Neural progenitor cell (in vitro differentiated cells): ENCODE measurements around the gene SIL1.

Source experiments
- EZH2 ChIP-seq: fragments of 200-600 bp; sonication (generic); IDR thresholded peaks from 2 replicates; pipeline ENCODE4 v1.6.1; 2017; ENCODE audit warnings: antibody characterized with exemption, mild to moderate bottlenecking, moderate library complexity
- TF ChIP-seq, protein P1 (sequence below): fragments of 200-600 bp; sonication (generic); IDR thresholded peaks from 2 replicates; pipeline ENCODE4 v1.5.1; 2017; ENCODE audit warnings: antibody characterized with exemption, mild to moderate bottlenecking

GRCh38 chr5:139241139-139241538 lies 43.0 kb upstream of the SIL1 start:
- TF ChIP-seq, protein P1, sequence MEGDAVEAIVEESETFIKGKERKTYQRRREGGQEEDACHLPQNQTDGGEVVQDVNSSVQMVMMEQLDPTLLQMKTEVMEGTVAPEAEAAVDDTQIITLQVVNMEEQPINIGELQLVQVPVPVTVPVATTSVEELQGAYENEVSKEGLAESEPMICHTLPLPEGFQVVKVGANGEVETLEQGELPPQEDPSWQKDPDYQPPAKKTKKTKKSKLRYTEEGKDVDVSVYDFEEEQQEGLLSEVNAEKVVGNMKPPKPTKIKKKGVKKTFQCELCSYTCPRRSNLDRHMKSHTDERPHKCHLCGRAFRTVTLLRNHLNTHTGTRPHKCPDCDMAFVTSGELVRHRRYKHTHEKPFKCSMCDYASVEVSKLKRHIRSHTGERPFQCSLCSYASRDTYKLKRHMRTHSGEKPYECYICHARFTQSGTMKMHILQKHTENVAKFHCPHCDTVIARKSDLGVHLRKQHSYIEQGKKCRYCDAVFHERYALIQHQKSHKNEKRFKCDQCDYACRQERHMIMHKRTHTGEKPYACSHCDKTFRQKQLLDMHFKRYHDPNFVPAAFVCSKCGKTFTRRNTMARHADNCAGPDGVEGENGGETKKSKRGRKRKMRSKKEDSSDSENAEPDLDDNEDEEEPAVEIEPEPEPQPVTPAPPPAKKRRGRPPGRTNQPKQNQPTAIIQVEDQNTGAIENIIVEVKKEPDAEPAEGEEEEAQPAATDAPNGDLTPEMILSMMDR, result no peak
- no peak for TF ChIP-seq EZH2
